Activated CD4-positive, alpha-beta T cell treated with anti-CD3 and anti-CD28 coated beads, Interleukin-2, amount 50 U/mL, for 24 hours (primary cell): ENCODE measurements around the gene ASGR1.

Source experiments
- DNase-seq, 2 donors: peaks; one replicate each; pipeline ENCODE4 v3.0.0-alpha.2; 2020; ENCODE audit warnings: low read depth in 1 of 2, low spot score in 1 of 2

The ASGR1 gene, protein sequence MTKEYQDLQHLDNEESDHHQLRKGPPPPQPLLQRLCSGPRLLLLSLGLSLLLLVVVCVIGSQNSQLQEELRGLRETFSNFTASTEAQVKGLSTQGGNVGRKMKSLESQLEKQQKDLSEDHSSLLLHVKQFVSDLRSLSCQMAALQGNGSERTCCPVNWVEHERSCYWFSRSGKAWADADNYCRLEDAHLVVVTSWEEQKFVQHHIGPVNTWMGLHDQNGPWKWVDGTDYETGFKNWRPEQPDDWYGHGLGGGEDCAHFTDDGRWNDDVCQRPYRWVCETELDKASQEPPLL

DNA sequence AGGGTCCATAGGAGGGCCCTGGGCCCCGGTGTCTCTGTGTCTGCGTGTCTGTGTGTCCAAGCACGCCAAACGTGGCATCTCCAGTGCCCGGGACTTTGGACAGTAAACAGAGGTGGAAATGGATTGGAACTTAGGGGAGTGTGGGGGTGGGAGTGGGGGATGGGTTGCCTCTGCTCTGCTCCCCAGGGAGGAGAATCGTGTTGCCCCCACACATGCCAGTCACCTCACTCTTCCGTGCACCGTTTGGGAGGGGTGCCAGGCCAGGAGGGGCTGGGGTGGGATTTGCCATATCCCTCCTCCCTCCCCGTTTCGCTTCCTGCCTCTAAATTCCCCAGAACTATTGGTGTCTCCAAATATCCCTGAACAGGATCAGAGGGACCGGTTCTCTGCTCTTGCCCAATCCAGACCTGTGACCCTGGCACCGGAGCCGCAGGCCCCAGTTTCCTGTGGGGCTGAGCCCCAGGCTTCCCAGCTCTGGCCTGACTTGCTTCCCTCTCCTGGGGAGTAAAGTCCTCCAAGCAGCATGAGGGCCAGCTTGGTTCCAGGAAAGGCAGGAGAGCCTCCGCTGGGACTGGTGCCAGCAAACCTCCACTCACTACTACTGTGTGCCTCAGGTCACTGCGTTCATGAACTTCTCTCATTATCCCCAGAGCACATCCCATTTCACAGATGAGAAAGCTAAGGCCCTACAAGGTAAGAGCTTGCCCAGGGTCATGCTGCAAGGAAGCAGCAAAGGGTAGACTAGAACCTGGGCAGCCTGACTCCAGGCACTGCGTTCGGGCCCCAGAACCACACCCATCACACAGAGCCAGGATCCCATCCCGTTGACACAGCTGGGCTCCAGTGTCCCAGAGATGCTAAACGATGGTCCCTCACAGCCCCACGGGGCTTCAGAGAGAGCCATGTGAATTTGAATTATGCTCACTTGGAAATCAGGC, at the start of gene ASGR1:
Gene ASGR1, minus strand, starts transcription at position 54 of the 938 bp plus-strand sequence. CDS start 807 bp downstream, outside the sequence.
- no peak for DNase-seq

DNA sequence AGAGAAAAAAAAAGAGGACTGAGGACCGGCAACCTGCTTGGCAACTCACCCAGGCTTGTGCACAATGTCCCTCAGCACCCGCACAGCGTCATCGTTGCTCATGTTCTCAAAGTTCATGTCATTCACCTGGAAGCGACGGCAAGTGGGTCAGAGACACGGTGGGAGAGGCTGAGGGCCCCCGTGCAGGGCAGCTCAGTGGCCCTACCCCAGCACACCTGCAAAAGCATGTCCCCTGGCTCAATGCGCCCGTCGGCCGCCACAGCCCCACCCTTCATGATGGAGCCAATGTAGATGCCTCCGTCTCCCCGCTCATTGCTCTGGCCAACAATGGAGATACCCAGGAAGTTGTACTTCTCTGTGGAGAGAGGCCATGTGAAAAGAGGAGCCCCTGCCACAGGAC, 49.8 kb upstream of the ASGR1 start:
- DNase-seq, result no peak

DNA sequence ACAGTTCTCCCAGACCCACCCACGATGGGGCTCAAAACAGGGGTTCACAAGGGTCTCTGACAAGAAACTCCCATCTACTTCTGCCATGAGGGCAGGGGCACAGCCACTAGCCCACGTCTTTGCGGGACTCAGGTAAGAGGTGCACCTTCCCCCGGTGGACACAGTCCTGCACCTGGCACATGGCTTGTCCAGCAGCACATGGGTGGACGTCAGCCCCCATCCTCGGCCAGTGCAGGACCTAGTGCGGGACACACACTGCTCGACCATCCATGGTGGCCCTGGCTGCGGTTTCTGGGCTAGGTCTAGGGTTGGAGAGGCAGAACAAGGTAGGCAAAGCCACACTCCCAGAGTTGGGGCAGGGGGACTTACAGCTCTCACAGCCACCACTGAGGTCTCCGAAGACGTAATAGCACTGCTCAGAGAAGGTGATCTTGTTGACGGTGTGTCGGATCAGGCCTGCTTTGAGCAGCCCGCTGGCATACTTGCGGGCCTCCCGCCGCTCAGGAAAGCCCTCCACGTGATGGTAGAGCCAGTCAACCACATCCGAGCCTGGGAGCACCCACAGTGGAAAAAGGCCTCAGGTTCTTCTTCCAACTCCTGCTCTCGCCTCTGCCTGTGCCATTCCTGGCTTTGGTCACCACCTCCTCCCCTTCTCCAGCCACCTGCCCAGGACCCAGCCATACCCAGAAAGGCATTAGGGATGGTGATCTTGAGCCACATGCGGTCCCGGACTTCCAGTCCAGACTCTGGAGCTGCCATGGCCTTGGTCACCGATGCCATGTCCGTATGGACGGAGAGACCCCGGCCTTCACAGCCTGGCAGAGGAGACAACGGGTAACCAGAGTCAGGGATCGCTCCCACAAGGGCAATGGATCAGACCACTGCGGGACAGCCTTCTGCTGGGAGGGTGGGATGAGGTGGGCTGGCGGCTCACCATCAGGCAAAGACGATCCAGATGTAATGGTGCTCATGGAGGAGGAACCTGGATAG, 47.8 kb upstream of the ASGR1 start:
- DNase-seq, result no peak

- DNase-seq, result no peak
Measured at GRCh38 chr17:7225711-7226331, 46.7 kb upstream of the ASGR1 start.

DNA sequence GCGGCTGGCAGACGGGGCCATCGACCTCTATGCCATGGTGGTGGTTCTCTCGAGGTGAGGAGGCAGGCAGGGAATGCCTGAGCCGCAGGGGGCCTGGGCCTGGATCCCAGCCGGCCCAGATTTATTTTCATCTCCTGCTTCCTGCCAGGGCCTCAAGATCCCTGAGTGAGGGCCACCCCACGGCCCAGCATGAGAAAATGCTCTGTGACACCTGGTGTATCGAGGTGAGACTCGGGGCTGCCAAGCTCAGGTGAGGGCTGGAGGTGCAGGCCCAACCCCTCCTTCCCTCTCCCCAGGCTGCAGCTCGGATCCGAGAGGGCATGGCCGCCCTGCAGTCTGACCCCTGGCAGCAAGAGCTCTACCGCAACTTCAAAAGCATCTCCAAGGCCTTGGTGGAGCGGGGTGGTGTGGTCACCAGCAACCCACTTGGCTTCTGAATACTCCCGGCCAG, 45.5 kb upstream of the ASGR1 start:
- DNase-seq, result no peak

GRCh38 chr17:7224110-7224509, 44.9 kb upstream of the ASGR1 start:
- DNase-seq, result no peak

GRCh38 chr17:7223375-7223774, 44.2 kb upstream of the ASGR1 start:
- DNase-seq, result no peak

DNA sequence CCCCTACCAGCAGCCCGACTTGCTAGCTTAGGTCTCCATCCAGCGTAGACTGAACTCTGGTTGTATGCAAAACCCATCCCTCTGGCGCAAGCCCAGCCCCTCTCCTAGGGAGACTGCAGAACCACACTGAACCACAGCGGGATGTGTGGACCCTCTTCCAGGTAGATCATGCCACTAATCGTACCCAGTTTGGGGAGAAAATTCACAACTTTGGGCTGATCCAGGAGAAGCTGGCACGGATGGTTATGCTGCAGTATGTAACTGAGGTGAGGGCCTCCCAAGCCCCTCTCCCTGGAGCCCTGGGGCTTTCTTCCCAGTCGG, 43.8 kb upstream of the ASGR1 start:
- DNase-seq, result no peak

GRCh38 chr17:7222093-7222971, 43.2 kb upstream of the ASGR1 start:
- no peak for DNase-seq

DNA sequence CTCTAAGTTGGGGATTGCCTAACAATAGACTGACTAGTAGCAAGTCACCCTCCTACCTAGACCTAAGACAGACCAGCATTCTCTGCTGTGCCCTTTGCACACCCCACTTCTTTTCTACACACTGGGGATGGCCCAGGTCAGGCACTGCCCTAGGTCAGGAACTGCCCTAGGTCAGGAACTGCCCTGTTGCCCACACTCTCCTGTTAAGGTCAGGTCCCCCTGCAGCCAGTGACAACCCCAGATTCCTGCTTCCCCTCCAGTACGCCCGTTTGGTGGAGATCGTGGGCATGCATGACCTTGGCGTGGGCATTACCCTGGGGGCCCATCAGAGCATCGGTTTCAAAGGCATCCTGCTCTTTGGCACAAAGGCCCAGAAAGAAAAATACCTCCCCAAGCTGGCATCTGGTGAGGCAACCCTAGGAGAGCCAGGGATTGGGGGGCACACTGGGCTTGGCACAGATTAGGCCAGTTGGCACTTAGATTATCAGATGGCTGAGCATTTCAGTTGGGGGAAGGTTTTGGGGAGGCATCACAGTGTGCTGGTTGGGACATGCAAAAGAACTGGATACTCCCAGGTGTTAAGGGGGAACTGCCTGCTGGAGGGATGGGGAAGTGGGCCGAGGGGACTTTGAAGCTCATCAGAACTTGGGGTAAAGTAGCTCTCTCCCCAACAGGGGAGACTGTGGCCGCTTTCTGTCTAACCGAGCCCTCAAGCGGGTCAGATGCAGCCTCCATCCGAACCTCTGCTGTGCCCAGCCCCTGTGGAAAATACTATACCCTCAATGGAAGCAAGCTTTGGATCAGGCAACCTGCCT, 42.3 kb upstream of the ASGR1 start:
- no peak for DNase-seq

- DNase-seq, result no peak
Measured at GRCh38 chr17:7220593-7221277, 41.6 kb upstream of the ASGR1 start.

DNA sequence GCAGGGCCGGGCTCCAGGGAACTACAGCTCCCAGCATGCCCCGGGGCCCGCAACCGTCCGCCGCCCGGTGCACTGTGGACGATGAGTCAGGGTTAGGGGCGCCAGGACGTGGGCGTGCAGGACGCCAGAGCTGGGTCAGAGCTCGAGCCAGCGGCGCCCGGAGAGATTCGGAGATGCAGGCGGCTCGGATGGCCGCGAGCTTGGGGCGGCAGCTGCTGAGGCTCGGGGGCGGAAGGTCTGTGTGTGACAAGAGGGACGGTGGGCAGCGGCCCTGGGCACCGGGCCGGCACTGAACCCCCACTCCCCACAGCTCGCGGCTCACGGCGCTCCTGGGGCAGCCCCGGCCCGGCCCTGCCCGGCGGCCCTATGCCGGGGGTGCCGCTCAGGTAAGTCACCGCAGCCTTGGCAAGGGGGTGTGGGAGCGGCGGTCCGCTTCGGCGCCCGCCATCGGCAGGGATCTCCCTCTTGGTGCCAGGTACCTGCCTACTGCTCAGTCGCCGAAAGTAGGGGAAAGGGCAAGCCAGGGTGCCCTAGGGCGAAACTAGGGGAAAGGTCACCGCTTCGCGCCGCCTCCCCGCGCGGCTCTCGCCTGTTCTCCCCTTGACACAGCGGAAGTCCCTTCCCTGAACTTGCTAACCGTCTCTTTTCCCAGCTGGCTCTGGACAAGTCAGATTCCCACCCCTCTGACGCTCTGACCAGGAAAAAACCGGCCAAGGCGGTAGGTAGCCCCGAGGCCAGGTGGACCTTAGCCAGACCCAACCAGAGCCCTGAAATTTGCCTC, 40.8 kb upstream of the ASGR1 start, which contains the start of the genes ACADVL and DLG4:
Gene ACADVL, plus strand, starts transcription at position 127 of the 781 bp plus-strand sequence. Its CDS starts 47 bp downstream, at position 174.
Gene DLG4, minus strand, starts transcription at position 25 of the 781 bp plus-strand sequence.
- peak; percentile 50 to 61 for DNase-seq

DNA sequence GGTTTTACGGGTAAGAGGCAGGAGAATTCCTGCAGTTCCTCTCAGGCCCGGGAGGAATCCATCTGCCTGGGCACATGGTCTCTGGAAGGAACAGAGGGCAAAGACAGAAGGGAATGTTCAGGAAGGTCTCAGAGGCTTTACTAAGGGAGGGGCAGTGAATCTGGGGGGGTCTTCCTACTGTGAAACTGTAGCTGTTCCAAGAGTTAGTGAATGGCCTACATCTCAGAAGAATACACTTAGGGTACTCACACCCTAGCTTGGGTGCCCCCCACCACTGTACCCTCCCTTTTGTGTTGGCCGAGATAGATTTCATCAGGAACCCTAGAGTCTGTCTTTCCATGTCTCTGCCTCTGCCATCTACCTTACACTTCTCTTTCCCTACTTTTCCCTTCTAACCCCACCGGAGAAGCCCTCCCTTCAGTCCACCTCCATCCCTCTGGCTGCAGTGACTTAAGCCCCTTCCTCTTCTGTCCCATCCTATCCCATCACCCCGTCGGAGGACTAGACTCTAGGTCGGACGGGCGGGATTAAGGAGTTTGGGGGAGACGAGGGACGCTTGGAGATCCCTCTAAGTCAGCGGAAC, 40.1 kb upstream of the ASGR1 start:
- no peak for DNase-seq

GRCh38 chr17:7218758-7219157, 39.6 kb upstream of the ASGR1 start:
- no peak for DNase-seq

DNA sequence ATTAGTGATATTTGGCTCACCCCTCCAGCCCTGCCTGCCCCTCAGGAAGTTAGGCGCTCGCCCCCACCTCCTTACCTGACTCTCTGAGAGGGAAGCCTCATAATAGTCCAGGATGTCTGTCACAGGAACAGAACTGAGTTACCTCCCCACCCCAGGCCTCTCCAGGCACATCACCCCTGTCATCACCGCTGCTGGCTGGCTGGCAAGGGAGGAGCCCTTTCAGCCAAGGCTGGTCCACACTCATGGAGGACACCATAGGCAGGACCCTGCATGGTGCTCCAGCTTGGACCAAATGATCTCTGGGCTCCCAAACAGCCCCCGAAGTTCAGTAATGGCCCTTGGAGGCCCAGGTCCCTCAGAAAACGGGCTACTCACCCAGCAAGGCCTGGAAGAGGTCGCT, 39.0 kb upstream of the ASGR1 start:
- DNase-seq, result no peak

DNA sequence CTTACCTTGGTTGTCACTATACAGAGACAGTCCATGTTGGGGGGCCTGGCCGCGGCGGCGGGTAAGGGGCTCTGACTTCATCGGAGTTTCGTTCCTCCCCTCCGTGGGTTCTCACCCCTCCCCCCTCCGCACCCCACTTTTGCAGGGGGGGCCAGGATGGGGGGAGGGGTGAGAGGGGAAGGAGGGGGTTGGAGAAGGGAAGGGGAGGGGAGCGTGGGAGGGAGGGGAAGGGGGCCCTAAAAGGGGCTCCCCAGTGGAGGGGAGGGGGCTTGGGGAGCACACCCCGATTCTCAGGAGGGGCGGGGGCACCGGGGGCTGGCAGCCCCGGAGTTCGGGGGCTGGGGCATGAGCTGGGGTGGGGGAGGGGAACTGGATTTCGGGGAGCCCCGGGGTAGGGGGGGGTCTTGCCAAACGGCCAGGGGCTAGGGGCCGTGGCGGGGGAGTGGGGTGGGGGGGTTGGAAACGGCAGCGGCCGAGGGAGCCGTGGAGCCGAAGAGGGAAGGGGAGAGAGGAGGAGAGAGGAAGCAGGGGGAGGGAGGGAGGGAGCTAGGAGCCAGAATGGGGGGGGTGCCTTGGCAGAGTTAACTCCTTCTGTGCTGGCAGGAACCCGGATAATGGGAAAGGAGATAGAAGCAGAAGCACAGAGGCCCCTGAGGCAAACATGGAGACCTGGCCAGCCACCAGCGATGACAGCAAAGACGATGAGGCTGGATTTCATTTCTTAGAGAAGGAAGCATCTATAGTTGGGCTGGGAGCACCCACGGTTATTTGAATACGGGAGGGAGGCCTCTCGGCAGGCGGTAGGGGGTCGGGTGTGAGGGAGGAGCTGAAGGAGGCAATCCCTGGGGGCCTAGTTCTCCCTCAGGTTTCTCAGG, 38.2 kb upstream of the ASGR1 start:
- DNase-seq, result no peak
